ENCODE data around the gene TEX52.
"Not testable (repeated sequence)": the region's sequence is repeated elsewhere in the genome, so short reads cannot be mapped to it uniquely, and the experiment has no call there.

TEX52 gene

DNA sequence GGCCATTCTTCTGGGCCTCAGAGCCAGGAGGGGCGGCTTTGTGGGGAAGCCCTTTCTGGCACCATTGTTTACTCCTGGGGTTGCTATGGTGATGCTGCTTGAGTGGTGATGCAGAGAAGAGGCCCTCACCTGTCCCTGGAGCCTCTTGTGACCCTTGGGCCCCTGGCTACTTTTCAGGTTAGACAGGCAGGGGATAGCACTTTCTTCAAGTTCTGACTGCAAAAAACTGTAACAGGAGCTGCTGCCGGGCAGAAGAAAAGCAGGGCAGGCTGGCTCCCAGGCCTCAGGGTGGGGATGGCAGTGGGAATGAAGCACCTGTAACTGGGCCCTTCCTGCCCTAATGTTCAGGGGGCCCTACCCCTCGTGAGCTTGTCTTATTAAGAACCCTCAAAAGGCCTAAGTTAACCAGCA lies at the start of gene TEX52:
Gene TEX52 (minus strand): TSS at position 19 of the 411 bp plus-strand sequence. CDS start 13 bp downstream, at position 6.
- peak; percentile 25 for DNase-seq

GRCh38 chr12:2904260-2904659 lies 47.4 kb upstream of the TEX52 start:
- DNase-seq: no peak

- no peak for DNase-seq
Measured at GRCh38 chr12:2902272-2902880, 45.5 kb upstream of the TEX52 start.

DNA sequence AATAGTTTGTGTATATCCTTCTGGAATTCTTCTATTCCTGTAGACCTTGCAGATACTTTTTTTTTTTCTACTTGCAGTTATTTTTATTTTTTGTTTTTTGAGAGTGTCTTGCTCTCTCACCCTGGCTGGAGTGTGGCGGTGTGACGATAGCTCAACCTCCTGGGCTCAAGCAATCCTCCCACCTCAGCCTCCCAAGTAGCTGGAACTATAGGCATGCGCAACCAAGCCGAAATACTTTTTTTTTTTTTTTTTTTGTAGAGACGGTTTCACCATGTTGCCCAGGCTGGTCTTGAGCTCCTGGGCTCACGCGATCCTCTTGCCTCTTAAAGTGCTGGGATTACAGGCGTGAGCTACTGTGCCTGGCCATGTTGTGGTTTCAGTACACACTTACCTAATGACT lies 43.8 kb upstream of the TEX52 start:
- DNase-seq: no peak

- no peak for DNase-seq
Measured at GRCh38 chr12:2897418-2897817, 40.6 kb upstream of the TEX52 start.

- DNase-seq: no peak
Measured at GRCh38 chr12:2895511-2895910, 38.7 kb upstream of the TEX52 start.

DNA sequence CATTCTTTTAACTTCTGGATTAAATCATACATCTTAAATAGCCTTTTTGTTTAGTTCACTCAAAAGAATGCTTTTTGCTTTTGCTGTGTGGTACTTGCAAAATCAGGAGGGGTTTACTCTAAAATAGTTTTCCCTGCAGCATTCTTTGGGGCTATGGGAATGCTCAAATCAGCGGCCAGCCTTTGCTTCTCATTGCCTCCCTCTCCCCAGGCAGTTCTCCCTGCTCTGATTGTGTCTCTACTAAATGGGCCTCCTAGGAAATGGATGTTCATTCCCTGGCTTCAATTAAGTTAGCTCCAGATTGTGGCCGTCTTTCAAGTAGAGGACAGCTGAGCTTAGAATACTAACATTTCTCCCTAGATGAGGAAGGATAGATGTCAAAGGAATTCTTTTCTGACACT lies 38.2 kb upstream of the TEX52 start:
- DNase-seq: no peak

DNA sequence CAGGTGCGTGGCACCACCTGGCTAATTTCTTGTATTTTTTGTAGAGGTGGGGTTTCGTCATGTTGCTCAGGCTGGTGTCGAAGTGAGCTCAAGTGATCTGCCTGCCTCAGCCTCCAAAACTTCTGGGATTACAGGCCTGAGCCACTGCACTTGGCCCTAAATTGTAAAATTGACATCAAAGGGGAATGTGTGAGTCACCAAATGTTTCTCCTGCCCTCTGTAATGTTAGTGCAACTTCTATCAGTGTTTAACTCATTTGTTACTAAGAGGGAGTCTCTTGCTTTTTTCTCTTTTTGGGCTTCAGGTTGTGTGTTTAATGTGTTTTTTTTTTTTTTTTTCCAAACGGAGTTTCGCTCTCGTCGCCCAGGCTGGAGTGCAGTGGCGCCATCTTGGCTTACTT lies 36.2 kb upstream of the TEX52 start:
- no peak for DNase-seq

- no peak for DNase-seq
Measured at GRCh38 chr12:2892246-2892645, 35.4 kb upstream of the TEX52 start.

- DNase-seq: no peak
Measured at GRCh38 chr12:2891240-2892053, 34.6 kb upstream of the TEX52 start.

- peak; percentile 98 for DNase-seq
Measured at GRCh38 chr12:2890388-2891239, 33.8 kb upstream of the TEX52 start, which contains the start of gene TULP3. TULP3 (plus strand) TSS chr12:2890891; CDS start chr12:2890948, 57 bp downstream.

- DNase-seq: no peak
Measured at GRCh38 chr12:2890001-2890387, 33.2 kb upstream of the TEX52 start.

- no peak for DNase-seq
Measured at GRCh38 chr12:2886768-2887450, 30.1 kb upstream of the TEX52 start.

GRCh38 chr12:2884810-2885209 lies 28.0 kb upstream of the TEX52 start:
- DNase-seq: no peak

DNA sequence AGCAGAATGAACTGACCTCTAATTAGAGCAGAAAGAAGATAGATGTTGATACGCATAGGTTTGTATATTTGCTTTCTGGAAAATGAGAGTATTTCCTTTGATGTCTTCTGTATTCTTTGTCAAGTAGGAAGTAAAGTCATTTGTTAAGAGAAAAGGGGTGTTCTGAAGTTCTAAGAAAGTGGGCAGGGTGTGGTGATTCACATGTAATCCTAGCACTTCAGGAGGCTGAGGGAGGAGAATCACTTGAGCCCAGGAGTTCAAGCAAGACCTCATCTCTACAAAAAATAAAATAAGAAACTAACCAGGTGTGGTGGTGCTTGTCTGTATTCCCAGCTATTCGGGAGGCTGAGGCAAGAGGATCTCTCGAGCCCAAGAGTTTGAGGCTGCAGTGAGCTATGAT lies 23.0 kb upstream of the TEX52 start:
- no peak for DNase-seq

- DNase-seq: peak; percentile 60
Measured at GRCh38 chr12:2877953-2878732, 21.3 kb upstream of the TEX52 start.

GRCh38 chr12:2877047-2877952 lies 20.5 kb upstream of the TEX52 start, which contains the start of the genes FOXM1 and RHNO1:
FOXM1 (minus strand) TSS chr12:2877174; CDS start chr12:2874478, 2,696 bp downstream.
RHNO1 (plus strand) TSS chr12:2877223; CDS start chr12:2885367, 8,144 bp downstream.
- peak; percentile 91 for DNase-seq

DNA sequence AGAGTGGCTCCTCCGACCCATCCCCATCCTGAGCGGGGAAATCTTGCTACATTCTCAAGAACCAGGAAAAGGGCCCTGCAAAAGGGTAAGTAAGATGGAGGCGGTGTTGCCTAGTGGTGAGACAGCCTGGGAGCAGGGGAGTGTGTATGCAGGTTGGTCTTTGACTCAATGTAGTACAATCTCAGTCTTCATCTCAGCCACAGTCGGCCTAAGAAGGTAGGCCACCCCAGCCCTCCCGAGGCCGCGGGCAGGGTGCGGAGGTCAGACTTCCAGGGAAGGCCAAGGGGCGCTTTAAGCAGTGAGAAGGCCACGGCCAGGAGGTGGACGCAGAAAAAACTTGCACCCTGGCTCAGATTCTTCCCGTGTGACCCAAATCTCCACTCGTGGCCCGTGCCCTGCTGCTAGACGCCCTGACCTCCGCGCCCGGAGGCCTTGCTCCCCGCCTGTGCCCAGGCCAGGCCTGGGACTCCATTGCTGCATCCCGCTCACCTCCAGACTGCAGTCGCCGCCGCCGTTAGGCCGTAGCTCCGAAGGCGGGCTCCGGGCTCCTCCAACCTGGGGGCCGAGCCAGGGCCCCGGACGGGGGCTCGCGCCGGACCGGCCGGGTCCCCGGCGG lies 19.7 kb upstream of the TEX52 start:
- DNase-seq: peak; percentile 57

DNA sequence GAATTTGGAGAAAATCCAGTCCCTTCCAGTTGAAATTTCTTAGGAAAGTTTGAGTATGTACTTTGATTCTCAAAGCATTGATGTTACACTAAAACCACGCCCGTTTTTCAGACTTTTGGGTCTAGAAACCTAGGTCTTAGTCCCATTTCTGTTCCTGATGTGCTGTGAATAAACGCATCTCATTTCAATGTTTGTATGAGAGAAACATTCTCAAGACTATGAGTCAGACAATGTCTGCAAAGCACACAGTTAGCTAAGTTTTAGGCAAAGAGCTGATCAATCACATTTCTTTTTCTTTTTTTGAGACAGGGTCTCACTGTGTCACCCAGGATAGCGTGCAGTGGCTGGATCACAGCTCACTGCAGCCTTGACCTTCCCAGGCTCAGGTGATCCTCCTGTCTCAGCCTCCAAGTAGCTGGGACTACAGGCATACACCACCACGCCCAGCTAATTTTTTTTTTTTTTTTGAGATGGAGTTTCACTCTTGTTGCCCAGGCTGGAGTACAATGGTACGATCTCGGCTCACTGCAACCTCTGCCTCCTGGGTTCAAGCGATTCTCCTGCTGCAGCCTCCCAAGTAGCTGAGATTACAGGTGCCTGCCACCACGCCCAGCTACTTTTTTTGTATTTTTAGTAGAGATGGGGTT lies 12.3 kb upstream of the TEX52 start:
- DNase-seq: not testable (repeated sequence)

- DNase-seq: no peak
Measured at GRCh38 chr12:2864198-2864597, 7.4 kb upstream of the TEX52 start.
